DND-41 (cell line): ENCODE measurements around the gene TMEM38B.

Experiments
- CTCF ChIP-seq: IDR thresholded peaks from 2 replicates; pipeline ENCODE4 v1.5.1; 2012; ENCODE audit warnings: borderline replicate concordance, low read length, moderate library complexity, mild to moderate bottlenecking; ENCODE audit not compliant: poor library complexity, severe bottlenecking; ENCODE audit errors: extremely low read depth
- EZH2 ChIP-seq: IDR thresholded peaks from 3 replicates; pipeline ENCODE4 v1.6.1; 2012; ENCODE audit warnings: borderline replicate concordance, low read depth, mild to moderate bottlenecking, moderate library complexity, low read length, inconsistent platforms; ENCODE audit not compliant: severe bottlenecking

- TF ChIP-seq EZH2 (no peak), CTCF (no peak)
Observed at GRCh38 chr9:105757496-105758251, 63.3 kb downstream of the TMEM38B start.
